GM12878 (cell line): ENCODE results near the gene SLAIN2. TPM values are rescaled to one million over a fixed set of nuclear protein-coding genes. Genes with fewer than 3 reads are reported as not detected.

Source experiments
- ATF2 ChIP-seq: IDR thresholded peaks from 2 replicates; pipeline ENCODE4 v1.6.1; 2012; ENCODE audit warnings: low read length, inconsistent platforms
- BCL11A ChIP-seq: IDR thresholded peaks from 2 replicates; pipeline ENCODE4 v1.6.1; 2011; ENCODE audit warnings: low read depth, low read length
- CEBPB ChIP-seq, 2 experiments: fragments of 150-350 bp in 1 of 2; IDR thresholded peaks; 2 replicates each; pipeline ENCODE4 v1.6.1; 2012 to 2014; ENCODE audit warnings: low read depth in 2 of 2, low read length in 2 of 2, borderline replicate concordance in 1 of 2, inconsistent platforms in 1 of 2
- ESRRA ChIP-seq: IDR thresholded peaks from 2 replicates; pipeline ENCODE4 v1.6.1; 2012; ENCODE audit warnings: mild to moderate bottlenecking, low read length, improper control_type of control experiment
- MTA2 ChIP-seq: fragments of 450-650 bp; IDR thresholded peaks from 2 replicates; pipeline ENCODE4 v1.6.1; 2016; ENCODE audit warnings: low read depth, mild to moderate bottlenecking, moderate library complexity
- NFYB ChIP-seq: IDR thresholded peaks from 2 replicates; pipeline ENCODE4 v1.6.1; 2011; ENCODE audit warnings: low read depth, mild to moderate bottlenecking, low read length, improper control_type of control experiment, moderate library complexity; ENCODE audit not compliant: insufficient read depth
- PAX5 ChIP-seq: IDR thresholded peaks from 2 replicates; pipeline ENCODE4 v1.6.1; 2011; ENCODE audit warnings: low read depth, low read length, borderline replicate concordance
- PBX3 ChIP-seq: IDR thresholded peaks from 2 replicates; pipeline ENCODE4 v1.6.1; 2011; ENCODE audit warnings: mild to moderate bottlenecking, low read depth, low read length, moderate library complexity; ENCODE audit not compliant: insufficient replicate concordance
- SIN3A ChIP-seq: IDR thresholded peaks from 2 replicates; pipeline ENCODE4 v1.6.1; 2012; ENCODE audit warnings: low read depth, low read length, improper control_type of control experiment
- SMARCA5 ChIP-seq: fragments of 450-650 bp; IDR thresholded peaks from 2 replicates; pipeline ENCODE4 v1.6.1; 2017; ENCODE audit warnings: mild to moderate bottlenecking
- SREBF1 ChIP-seq: IDR thresholded peaks from 2 replicates; pipeline ENCODE4 v1.6.1; 2012; ENCODE audit warnings: mild to moderate bottlenecking, low read length
- TARDBP ChIP-seq: IDR thresholded peaks from 2 replicates; pipeline ENCODE4 v1.6.1; 2016; ENCODE audit warnings: borderline replicate concordance
- TCF12 ChIP-seq: IDR thresholded peaks from 2 replicates; pipeline ENCODE4 v1.6.1; 2011; ENCODE audit warnings: low read depth, mild to moderate bottlenecking, low read length
- ZBTB11 ChIP-seq: fragments of 450-650 bp; formaldehyde crosslinking; IDR thresholded peaks from 2 replicates; pipeline ENCODE4 v1.5.0; 2022; ENCODE audit warnings: mild to moderate bottlenecking, missing genetic modification characterization
- ZNF217 ChIP-seq: fragments of 450-650 bp; IDR thresholded peaks from 2 replicates; pipeline ENCODE4 v1.6.1; 2017; ENCODE audit warnings: antibody characterized with exemption, mild to moderate bottlenecking
- polyA plus RNA-seq, 11 experiments: library from polyadenylated mRNA; depleted of rRNA in 4 of 11; unstranded in 6 of 11; stranded (reverse) in 5 of 11; fragments of >200 nt; fragmentation: Nextera tagmentation in 4 of 11; fragmentation: Illumina TruSeq in 1 of 11; extraction: Ambion mirVana in 4 of 11; extraction: Trizol in 1 of 11; gene quantifications; 1 replicate in 1 of 11; 2 replicates in 10 of 11; pipeline versions ENCODE4 v1.2.1 to v1.2.3, GENCODE V29; 2011 to 2016; ENCODE audit warnings: inconsistent platforms in 2 of 11, missing spikeins in 2 of 11, low read depth in 1 of 11
- total RNA-seq, 4 experiments: library from RNA; depleted of rRNA in 3 of 4; stranded (reverse); fragments of >200 nt in 3 of 4; fragmentation: Illumina TruSeq in 1 of 4; extraction: Trizol in 1 of 4; gene quantifications; 2 replicates each; pipeline versions ENCODE4 v1.2.1 to v1.2.3, GENCODE V29; 2013 to 2021
- TF ChIP-seq, protein P1 (sequence below): IDR thresholded peaks from 2 replicates; pipeline ENCODE4 v1.6.1; 2011; ENCODE audit warnings: low read depth, low read length, improper control_type of control experiment, borderline replicate concordance
- TF ChIP-seq, protein P2 (sequence below): IDR thresholded peaks from 2 replicates; pipeline ENCODE4 v1.6.1; 2012; ENCODE audit warnings: improper control_type of control experiment, low read depth, low read length; ENCODE audit not compliant: insufficient replicate concordance

SLAIN2 gene
- total and polyA plus RNA-seq, 10 of the 15 experiments (the other 5 are each of a cell fraction or from before 2014, with no cell fraction given), result 4.3 to 96.6 (median 25.4) TPM

GRCh38 chr4:48340965-48341775, at the start of gene SLAIN2 (continued):
- TF ChIP-seq ESRRA (no peak), BCL11A (no peak), PBX3 (no peak), ZNF217 (no peak), SREBF1 (no peak), MTA2 (0 out of 2 replicates have a peak, but pooled peaks have one; percentile 59), TARDBP (no peak), NFYB (no peak), CEBPB (IDR thresholded peaks at IDR 0.05; ENCODE audit: borderline replicate concordance in 1 of 2, low read depth in 2 of 2, low read length in 2 of 2) (no peak), ZBTB11 (CRISPR knock-in tag) (no peak), SMARCA5 (no peak), TCF12 (peak; percentile 24; the same call in 1 of the 2 replicates), PAX5 (peak; percentile 17; the same call in 1 of the 2 replicates), SIN3A (peak; percentile 58; the same call in 1 of the 2 replicates), ATF2 (no peak)
- TF ChIP-seq, protein P1, sequence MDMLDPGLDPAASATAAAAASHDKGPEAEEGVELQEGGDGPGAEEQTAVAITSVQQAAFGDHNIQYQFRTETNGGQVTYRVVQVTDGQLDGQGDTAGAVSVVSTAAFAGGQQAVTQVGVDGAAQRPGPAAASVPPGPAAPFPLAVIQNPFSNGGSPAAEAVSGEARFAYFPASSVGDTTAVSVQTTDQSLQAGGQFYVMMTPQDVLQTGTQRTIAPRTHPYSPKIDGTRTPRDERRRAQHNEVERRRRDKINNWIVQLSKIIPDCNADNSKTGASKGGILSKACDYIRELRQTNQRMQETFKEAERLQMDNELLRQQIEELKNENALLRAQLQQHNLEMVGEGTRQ, result no peak
- TF ChIP-seq, protein P2, sequence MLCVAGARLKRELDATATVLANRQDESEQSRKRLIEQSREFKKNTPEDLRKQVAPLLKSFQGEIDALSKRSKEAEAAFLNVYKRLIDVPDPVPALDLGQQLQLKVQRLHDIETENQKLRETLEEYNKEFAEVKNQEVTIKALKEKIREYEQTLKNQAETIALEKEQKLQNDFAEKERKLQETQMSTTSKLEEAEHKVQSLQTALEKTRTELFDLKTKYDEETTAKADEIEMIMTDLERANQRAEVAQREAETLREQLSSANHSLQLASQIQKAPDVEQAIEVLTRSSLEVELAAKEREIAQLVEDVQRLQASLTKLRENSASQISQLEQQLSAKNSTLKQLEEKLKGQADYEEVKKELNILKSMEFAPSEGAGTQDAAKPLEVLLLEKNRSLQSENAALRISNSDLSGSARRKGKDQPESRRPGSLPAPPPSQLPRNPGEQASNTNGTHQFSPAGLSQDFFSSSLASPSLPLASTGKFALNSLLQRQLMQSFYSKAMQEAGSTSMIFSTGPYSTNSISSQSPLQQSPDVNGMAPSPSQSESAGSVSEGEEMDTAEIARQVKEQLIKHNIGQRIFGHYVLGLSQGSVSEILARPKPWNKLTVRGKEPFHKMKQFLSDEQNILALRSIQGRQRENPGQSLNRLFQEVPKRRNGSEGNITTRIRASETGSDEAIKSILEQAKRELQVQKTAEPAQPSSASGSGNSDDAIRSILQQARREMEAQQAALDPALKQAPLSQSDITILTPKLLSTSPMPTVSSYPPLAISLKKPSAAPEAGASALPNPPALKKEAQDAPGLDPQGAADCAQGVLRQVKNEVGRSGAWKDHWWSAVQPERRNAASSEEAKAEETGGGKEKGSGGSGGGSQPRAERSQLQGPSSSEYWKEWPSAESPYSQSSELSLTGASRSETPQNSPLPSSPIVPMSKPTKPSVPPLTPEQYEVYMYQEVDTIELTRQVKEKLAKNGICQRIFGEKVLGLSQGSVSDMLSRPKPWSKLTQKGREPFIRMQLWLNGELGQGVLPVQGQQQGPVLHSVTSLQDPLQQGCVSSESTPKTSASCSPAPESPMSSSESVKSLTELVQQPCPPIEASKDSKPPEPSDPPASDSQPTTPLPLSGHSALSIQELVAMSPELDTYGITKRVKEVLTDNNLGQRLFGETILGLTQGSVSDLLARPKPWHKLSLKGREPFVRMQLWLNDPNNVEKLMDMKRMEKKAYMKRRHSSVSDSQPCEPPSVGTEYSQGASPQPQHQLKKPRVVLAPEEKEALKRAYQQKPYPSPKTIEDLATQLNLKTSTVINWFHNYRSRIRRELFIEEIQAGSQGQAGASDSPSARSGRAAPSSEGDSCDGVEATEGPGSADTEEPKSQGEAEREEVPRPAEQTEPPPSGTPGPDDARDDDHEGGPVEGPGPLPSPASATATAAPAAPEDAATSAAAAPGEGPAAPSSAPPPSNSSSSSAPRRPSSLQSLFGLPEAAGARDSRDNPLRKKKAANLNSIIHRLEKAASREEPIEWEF, result no peak
